ENCODE data around the gene INSYN1. TPM values are rescaled to one million over a fixed set of nuclear protein-coding genes. Genes with fewer than 3 reads are reported as not detected.
A peak's percentile ranks its signal among the peaks of the same experiment; 100 is the strongest.

The INSYN1 gene
- total and polyA plus RNA-seq, 2 experiments from 2014 or later, result 0.18 to 14.2 TPM

GRCh38 chr15:73750951-73751350, 2.2 kb downstream of the INSYN1 start (continued):
- TF ChIP-seq, protein P1, sequence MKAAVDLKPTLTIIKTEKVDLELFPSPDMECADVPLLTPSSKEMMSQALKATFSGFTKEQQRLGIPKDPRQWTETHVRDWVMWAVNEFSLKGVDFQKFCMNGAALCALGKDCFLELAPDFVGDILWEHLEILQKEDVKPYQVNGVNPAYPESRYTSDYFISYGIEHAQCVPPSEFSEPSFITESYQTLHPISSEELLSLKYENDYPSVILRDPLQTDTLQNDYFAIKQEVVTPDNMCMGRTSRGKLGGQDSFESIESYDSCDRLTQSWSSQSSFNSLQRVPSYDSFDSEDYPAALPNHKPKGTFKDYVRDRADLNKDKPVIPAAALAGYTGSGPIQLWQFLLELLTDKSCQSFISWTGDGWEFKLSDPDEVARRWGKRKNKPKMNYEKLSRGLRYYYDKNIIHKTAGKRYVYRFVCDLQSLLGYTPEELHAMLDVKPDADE (IDR thresholded peaks at IDR 0.05), result no peak
- TF ChIP-seq ZNF114 (CRISPR knock-in tag; IDR thresholded peaks at IDR 0.05) (no peak), ZNF331 (CRISPR knock-in tag; IDR thresholded peaks at IDR 0.05; ENCODE audit: low read depth) (no peak), STAT1 (IDR thresholded peaks at IDR 0.05; ENCODE audit: unreplicated experiment) (no peak), EZH2 (IDR thresholded peaks at IDR 0.05; ENCODE audit: low read depth, unreplicated experiment) (no peak)

- Mint-ChIP-seq H3K9me3 (no peaks in the 10 kb centered on the region), H3K36me3 (ENCODE audit: low read depth) (no peaks in the 10 kb centered on the region; the same call in 2 of the 3 replicates), H3K4me3 (peak overlapping the region; percentile 54), H3K27ac (no peak overlapping the region), H3K4me1 (peaks cover 52% of the 10 kb centered on the region), H3K27me3 (ENCODE audit: insufficient read depth, low read depth, poor library complexity) (peaks cover 19% of the 10 kb centered on the region)
- Histone ChIP-seq H3K9me2 (ENCODE audit: insufficient read depth) (no peaks in the 10 kb centered on the region), H2AFZ (no peak overlapping the region), H3K27me3 (ENCODE audit: insufficient read depth) (peaks cover 17% of the 10 kb centered on the region), H3K79me2 (replicated peaks; ENCODE audit: insufficient read depth) (no peaks in the 10 kb centered on the region), H3K4me3 (no peak overlapping the region), H3K4me1 (ENCODE audit: insufficient read depth) (peaks cover 26% of the 10 kb centered on the region), H3K36me3 (ENCODE audit: insufficient read depth) (no peaks in the 10 kb centered on the region), H4K20me1 (replicated peaks; ENCODE audit: insufficient read depth) (no peaks in the 10 kb centered on the region), H3F3A (replicated peaks; ENCODE audit: low read depth) (no peaks in the 10 kb centered on the region; the same call in 1 of the 2 replicates), H3K27ac (ENCODE audit: low read depth) (no peak overlapping the region), H3K4me2 (no peak overlapping the region)
- no peak for TF ChIP-seq ZNF462 (CRISPR knock-in tag; IDR thresholded peaks at IDR 0.05)
- TF ChIP-seq REST (IDR thresholded peaks at IDR 0.05; ENCODE audit: unreplicated experiment), result no peak
- DNase-seq (ENCODE audit: low spot score) (no peak), ATAC-seq (no peak)
These were observed 2.7 kb downstream of the INSYN1 start for GRCh38 chr15:73750438-73750837.
